HUES64 (cell line): ENCODE results near the gene RHOBTB1.

Experiments used
- H3K27ac ChIP-seq: 2 replicates; pipeline ENCODE4 v1.7.0; 2013; ENCODE audit warnings: low read depth, low read length, inconsistent platforms
- H3K27me3 ChIP-seq: 2 replicates; pipeline ENCODE4 v1.6.1; 2013; ENCODE audit warnings: mild to moderate bottlenecking, low read length; ENCODE audit not compliant: insufficient read depth
- H3K36me3 ChIP-seq: 2 replicates; pipeline ENCODE4 v1.6.1; 2013; ENCODE audit warnings: mild to moderate bottlenecking, low read length; ENCODE audit not compliant: insufficient read depth
- H3K4me1 ChIP-seq: 2 replicates; pipeline ENCODE4 v1.6.1; 2013; ENCODE audit warnings: mild to moderate bottlenecking, low read length, moderate library complexity; ENCODE audit not compliant: insufficient read depth
- H3K4me3 ChIP-seq: 2 replicates; pipeline ENCODE4 v1.5.1; 2013; ENCODE audit warnings: mild to moderate bottlenecking, low read length, moderate library complexity
- H3K9ac ChIP-seq: 2 replicates; pipeline ENCODE4 v1.6.1; 2013; ENCODE audit warnings: mild to moderate bottlenecking, low read depth, low read length
- H3K9me3 ChIP-seq: 2 replicates; pipeline ENCODE4 v1.6.1; 2013; ENCODE audit warnings: low read depth, low read length; ENCODE audit not compliant: insufficient read depth
- WGBS: fragments of 150-250, 120-280 bp; methylation state at CpG from one replicate; pipeline ENCODE4 v1.1.7; 2013; ENCODE audit warnings: missing lambda C conversion rate; 5-methylcytosine and 5-hydroxymethylcytosine counted together

RHOBTB1 gene

GRCh38 chr10:60873758-60874157 is 70.2 kb downstream of the RHOBTB1 start:
- Histone ChIP-seq H3K27me3 (no peaks in the 10 kb centered on the region), H3K9me3 (no peaks in the 10 kb centered on the region), H3K4me3 (no peak overlapping the region), H3K4me1 (peaks cover 8% of the 10 kb centered on the region), H3K36me3 (no peaks in the 10 kb centered on the region), H3K27ac (no peak overlapping the region), H3K9ac (no peak overlapping the region)
- 95% methylated on average over 4 of the region's 4 CpGs for WGBS

GRCh38 chr10:60872451-60872850 is 71.5 kb downstream of the RHOBTB1 start:
- no peaks in the 10 kb centered on the region for H3K36me3 ChIP-seq
- H3K27me3 ChIP-seq, result no peaks in the 10 kb centered on the region
- H3K4me1 ChIP-seq, result peaks cover 8% of the 10 kb centered on the region
- H3K4me3 ChIP-seq, result no peak overlapping the region
- no peak overlapping the region for H3K27ac ChIP-seq
- 95% methylated on average over 11 of the region's 11 CpGs for WGBS
- no peaks in the 10 kb centered on the region for H3K9me3 ChIP-seq
- no peak overlapping the region for H3K9ac ChIP-seq

DNA sequence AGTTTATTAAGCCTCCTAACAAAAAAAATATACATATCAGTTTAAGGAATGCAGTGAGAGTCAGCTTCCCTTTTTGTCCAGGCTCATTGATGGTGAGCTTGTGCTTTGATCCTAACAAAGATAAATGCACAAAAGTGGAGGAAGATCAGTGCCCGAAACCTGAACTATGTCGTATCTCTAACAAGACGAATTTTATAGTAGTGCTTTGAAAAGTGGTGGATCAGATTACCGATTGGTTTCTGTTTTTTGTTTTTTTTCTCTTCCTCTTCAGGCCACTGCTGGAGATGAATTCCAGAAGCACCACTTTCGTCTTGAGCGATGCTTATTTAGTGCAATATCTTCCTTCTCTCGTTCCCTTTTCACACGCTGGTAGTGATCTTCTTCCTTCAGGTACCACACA is 72.8 kb downstream of the RHOBTB1 start:
- Histone ChIP-seq H3K4me1 (peaks cover 8% of the 10 kb centered on the region), H3K27me3 (no peaks in the 10 kb centered on the region), H3K27ac (no peak overlapping the region), H3K4me3 (no peak overlapping the region), H3K9ac (no peak overlapping the region), H3K9me3 (no peaks in the 10 kb centered on the region), H3K36me3 (no peaks in the 10 kb centered on the region)
- WGBS, result 95% methylated on average over 8 of the region's 8 CpGs

- Histone ChIP-seq H3K27ac (no peak overlapping the region), H3K27me3 (no peaks in the 10 kb centered on the region), H3K36me3 (no peaks in the 10 kb centered on the region), H3K4me1 (peaks cover 8% of the 10 kb centered on the region), H3K4me3 (no peak overlapping the region), H3K9me3 (no peaks in the 10 kb centered on the region), H3K9ac (no peak overlapping the region)
- WGBS, result 90% methylated on average over 2 of the region's 3 CpGs
These were observed 73.2 kb downstream of the RHOBTB1 start for GRCh38 chr10:60870803-60871202.

DNA sequence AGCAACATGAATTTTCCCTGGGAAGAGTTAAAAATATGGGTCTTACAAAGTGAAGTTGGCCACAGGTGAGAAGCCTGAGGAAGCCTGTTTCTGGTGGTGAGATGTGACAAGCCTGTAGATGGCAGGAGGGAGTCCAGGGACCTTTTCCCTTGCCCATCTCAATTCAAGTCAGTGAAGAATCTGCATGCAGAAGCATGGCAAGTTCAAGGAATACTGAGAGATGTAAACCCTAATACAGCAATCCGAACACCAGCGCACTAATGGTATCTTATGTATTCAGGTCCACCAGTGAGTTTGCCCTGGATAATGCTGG is 73.6 kb downstream of the RHOBTB1 start:
- H3K36me3 ChIP-seq, result no peaks in the 10 kb centered on the region
- no peak overlapping the region for H3K27ac ChIP-seq
- H3K4me1 ChIP-seq, result peaks cover 8% of the 10 kb centered on the region
- H3K4me3 ChIP-seq, result no peak overlapping the region
- no peaks in the 10 kb centered on the region for H3K27me3 ChIP-seq
- WGBS, result 97% methylated on average over 2 of the region's 2 CpGs
- H3K9ac ChIP-seq, result no peak overlapping the region
- H3K9me3 ChIP-seq, result no peaks in the 10 kb centered on the region

GRCh38 chr10:60869652-60870415 is 74.2 kb downstream of the RHOBTB1 start:
- H3K9me3 ChIP-seq, result no peaks in the 10 kb centered on the region
- H3K9ac ChIP-seq, result no peak overlapping the region
- no peak overlapping the region for H3K4me3 ChIP-seq
- H3K36me3 ChIP-seq, result no peaks in the 10 kb centered on the region
- 79% methylated on average over 6 of the region's 6 CpGs for WGBS
- H3K4me1 ChIP-seq, result peaks cover 8% of the 10 kb centered on the region
- no peaks in the 10 kb centered on the region for H3K27me3 ChIP-seq
- no peak overlapping the region for H3K27ac ChIP-seq

GRCh38 chr10:60868946-60869345 is 75.0 kb downstream of the RHOBTB1 start:
- WGBS, result 89% methylated on average over 1 of the region's 1 CpG
- no peak overlapping the region for H3K4me3 ChIP-seq
- H3K36me3 ChIP-seq, result no peaks in the 10 kb centered on the region
- no peak overlapping the region for H3K27ac ChIP-seq
- no peak overlapping the region for H3K9ac ChIP-seq
- H3K27me3 ChIP-seq, result no peaks in the 10 kb centered on the region
- peaks cover 8% of the 10 kb centered on the region; the same call in 1 of the 2 replicates for H3K4me1 ChIP-seq
- H3K9me3 ChIP-seq, result no peaks in the 10 kb centered on the region

DNA sequence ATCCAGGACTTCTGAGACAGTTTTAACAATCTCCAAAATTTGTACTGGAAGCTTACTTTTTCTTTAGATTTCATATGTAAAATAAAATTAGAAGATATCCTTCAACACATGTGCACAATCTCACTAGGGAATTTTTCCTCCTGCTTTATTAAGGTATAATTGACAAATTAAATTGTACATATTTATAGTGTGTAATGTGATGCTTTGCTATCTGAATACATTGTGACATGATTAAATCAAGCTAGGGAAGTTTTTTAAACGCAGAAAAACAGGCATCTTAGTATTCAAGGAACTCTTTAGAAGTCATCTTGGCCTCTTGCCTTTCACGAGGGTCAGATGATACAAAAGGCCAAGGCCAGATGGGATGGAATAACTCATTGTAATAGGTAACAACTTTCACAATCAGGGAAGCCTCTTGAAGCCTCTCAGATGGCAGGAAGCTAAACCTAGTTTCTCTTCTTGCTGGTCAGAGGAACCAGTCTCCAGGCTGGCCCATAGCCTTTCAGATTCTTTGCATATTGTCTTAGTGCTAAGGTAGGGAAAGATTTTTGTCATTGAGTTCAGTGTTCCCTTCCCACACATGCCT is 78.7 kb downstream of the RHOBTB1 start:
- Histone ChIP-seq H3K4me1 (peaks cover 8% of the 10 kb centered on the region; the same call in 1 of the 2 replicates), H3K9ac (no peak overlapping the region), H3K4me3 (no peak overlapping the region), H3K27me3 (no peaks in the 10 kb centered on the region), H3K36me3 (no peaks in the 10 kb centered on the region), H3K27ac (no peak overlapping the region), H3K9me3 (no peaks in the 10 kb centered on the region)
- 89% methylated on average over 2 of the region's 2 CpGs for WGBS

DNA sequence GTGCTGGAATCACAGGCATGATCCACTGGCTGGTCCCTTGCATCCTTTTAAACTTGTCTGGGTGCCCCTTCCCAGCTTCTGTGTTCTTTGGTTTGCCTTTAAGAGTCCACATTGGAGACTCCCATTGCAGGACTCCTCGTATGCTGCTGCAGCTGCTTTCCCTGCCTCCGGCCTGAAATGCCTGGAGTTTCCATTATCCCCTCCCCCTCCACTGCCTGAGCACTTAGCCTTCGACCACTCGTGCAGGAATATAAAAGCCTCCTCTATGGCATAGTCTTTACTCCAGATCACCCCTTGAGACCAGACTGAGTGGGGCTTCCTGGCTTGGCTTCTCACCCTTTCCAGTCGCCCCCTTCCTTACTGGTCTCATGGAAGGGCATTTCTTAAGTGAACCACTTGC is 80.2 kb downstream of the RHOBTB1 start:
- no peaks in the 10 kb centered on the region for H3K36me3 ChIP-seq
- no peaks in the 10 kb centered on the region for H3K4me1 ChIP-seq
- H3K4me3 ChIP-seq, result no peak overlapping the region
- no peak overlapping the region for H3K27ac ChIP-seq
- H3K9ac ChIP-seq, result no peak overlapping the region
- H3K9me3 ChIP-seq, result no peaks in the 10 kb centered on the region
- H3K27me3 ChIP-seq, result no peaks in the 10 kb centered on the region
- 76% methylated on average over 5 of the region's 5 CpGs for WGBS

DNA sequence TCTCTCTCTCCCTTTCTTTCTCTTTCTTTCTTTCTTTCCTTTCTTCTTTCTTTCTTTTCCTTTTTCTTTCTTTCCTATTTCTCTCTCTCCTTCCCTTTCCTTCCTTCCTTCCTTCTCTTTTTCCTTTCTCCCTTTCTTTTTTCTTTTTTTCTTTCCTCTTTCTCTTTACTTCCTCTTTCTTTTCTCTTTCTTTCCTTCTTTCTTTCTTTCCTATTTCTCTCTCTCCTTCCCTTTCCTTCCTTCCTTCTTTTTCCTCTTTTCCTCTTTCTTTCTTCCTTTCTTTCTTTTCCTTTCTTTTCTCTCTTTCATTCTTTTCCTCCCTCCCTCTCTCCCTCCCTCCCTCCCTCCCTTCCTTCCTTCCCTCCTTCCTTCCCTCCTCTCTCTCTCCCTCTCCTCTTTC is 81.5 kb downstream of the RHOBTB1 start:
- Histone ChIP-seq H3K27ac (no peak overlapping the region), H3K4me1 (no peaks in the 10 kb centered on the region), H3K27me3 (no peaks in the 10 kb centered on the region), H3K4me3 (no peak overlapping the region), H3K9me3 (no peaks in the 10 kb centered on the region), H3K36me3 (no peaks in the 10 kb centered on the region), H3K9ac (no peak overlapping the region)

- Histone ChIP-seq H3K9me3 (no peaks in the 10 kb centered on the region), H3K4me1 (no peaks in the 10 kb centered on the region), H3K27me3 (no peaks in the 10 kb centered on the region), H3K36me3 (no peaks in the 10 kb centered on the region), H3K27ac (no peak overlapping the region), H3K9ac (no peak overlapping the region), H3K4me3 (no peak overlapping the region)
- WGBS, result 90% methylated on average over 2 of the region's 2 CpGs
These were observed 87.6 kb downstream of the RHOBTB1 start for GRCh38 chr10:60856405-60856804.

DNA sequence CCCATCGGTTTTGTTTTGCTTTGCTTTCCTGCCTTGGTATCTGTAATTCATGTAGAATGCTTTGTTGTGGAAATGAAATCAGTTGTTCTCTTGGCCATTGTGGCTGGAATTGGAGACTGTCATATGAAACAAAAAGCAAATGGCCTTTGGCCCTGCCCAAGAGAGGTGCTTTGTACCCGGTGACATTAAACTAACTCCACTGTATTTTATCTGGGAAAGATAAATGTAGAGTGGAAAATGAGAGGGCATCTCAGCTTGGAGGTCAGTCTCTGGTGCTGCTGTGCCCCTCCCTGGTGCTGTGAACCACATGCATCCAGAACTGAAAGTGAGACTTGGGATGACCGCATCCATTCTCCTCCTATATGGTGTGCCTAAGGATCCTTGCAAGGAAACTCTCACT is 90.3 kb downstream of the RHOBTB1 start:
- Histone ChIP-seq H3K27ac (no peak overlapping the region), H3K4me3 (no peak overlapping the region), H3K27me3 (no peaks in the 10 kb centered on the region), H3K36me3 (no peaks in the 10 kb centered on the region), H3K9ac (no peak overlapping the region), H3K9me3 (0 out of 2 replicates have a peak, but pooled peaks cover 3% of the 10 kb centered on the region), H3K4me1 (no peaks in the 10 kb centered on the region)
- WGBS, result 98% methylated on average over 3 of the region's 3 CpGs
